Mesenchymal stem cell (in vitro differentiated cells and primary cell): ENCODE results near the gene SPSB3.

Experiments
- DNase-seq: peaks from one replicate; pipeline ENCODE4 v3.0.0-alpha.2; 2013
- H2AFZ ChIP-seq: one replicate; pipeline ENCODE4 v1.6.1; 2013; ENCODE audit warnings: low read depth, mild to moderate bottlenecking, control low read depth, inconsistent platforms, low read length, moderate library complexity
- H2AK5ac ChIP-seq: 2 replicates; pipeline ENCODE4 v1.6.1; 2013; ENCODE audit warnings: low read length, moderate library complexity, mild to moderate bottlenecking, inconsistent platforms; ENCODE audit not compliant: severe bottlenecking
- H2BK120ac ChIP-seq: one replicate; pipeline ENCODE4 v1.6.1; 2013; ENCODE audit warnings: low read depth, mild to moderate bottlenecking, inconsistent platforms, low read length, moderate library complexity
- H2BK12ac ChIP-seq, 2 experiments: one replicate each; pipeline ENCODE4 v1.6.1; 2013; ENCODE audit warnings: inconsistent platforms in 2 of 2, low read length in 2 of 2, mild to moderate bottlenecking in 2 of 2, moderate library complexity in 2 of 2, control low read depth in 1 of 2
- H2BK15ac ChIP-seq: one replicate; pipeline ENCODE4 v1.6.1; 2013; ENCODE audit warnings: mild to moderate bottlenecking, low read depth, inconsistent platforms; ENCODE audit not compliant: poor library complexity, severe bottlenecking
- H2BK5ac ChIP-seq: 2 replicates; pipeline ENCODE4 v1.6.1; 2013; ENCODE audit warnings: low read depth, mild to moderate bottlenecking, low read length, control low read depth, inconsistent platforms; ENCODE audit not compliant: poor library complexity, severe bottlenecking
- H3K14ac ChIP-seq, 2 experiments: one replicate each; pipeline ENCODE4 v1.6.1; 2013; ENCODE audit warnings: inconsistent platforms in 2 of 2, low read length in 2 of 2, control low read depth in 1 of 2, mild to moderate bottlenecking in 1 of 2, moderate library complexity in 1 of 2
- H3K18ac ChIP-seq, 2 experiments: one replicate each; pipeline ENCODE4 v1.6.1; 2013; ENCODE audit warnings: inconsistent platforms in 2 of 2, low read length in 2 of 2, control low read depth in 1 of 2, low read depth in 1 of 2, mild to moderate bottlenecking in 1 of 2
- H3K23ac ChIP-seq, 2 experiments: one replicate each; pipeline ENCODE4 v1.6.1; 2013; ENCODE audit warnings: inconsistent platforms in 2 of 2, low read length in 2 of 2, mild to moderate bottlenecking in 2 of 2, moderate library complexity in 2 of 2, control low read depth in 1 of 2
- H3K27ac ChIP-seq: 2 replicates; pipeline ENCODE4 v1.5.1; 2013; ENCODE audit warnings: mild to moderate bottlenecking, moderate library complexity, low read length, control low read depth, inconsistent platforms; ENCODE audit not compliant: poor library complexity, severe bottlenecking
- H3K27me3 ChIP-seq, 2 experiments: 2 replicates each; pipeline versions ENCODE4 v1.6.1 to v1.7.0; 2013; ENCODE audit warnings: low read length in 2 of 2, mild to moderate bottlenecking in 2 of 2, moderate library complexity in 2 of 2, control low read depth in 1 of 2, inconsistent platforms in 1 of 2; ENCODE audit not compliant: control insufficient read depth in 1 of 2, insufficient read depth in 1 of 2
- H3K36me3 ChIP-seq, 2 experiments: 2 replicates each; pipeline versions ENCODE4 v1.6.1 to v1.7.0; 2013; ENCODE audit warnings: low read length in 2 of 2, control low read depth in 1 of 2, inconsistent platforms in 1 of 2, low read depth in 1 of 2, mild to moderate bottlenecking in 1 of 2; ENCODE audit not compliant: insufficient read depth in 2 of 2, control insufficient read depth in 1 of 2
- H3K4ac ChIP-seq, 2 experiments: one replicate each; pipeline ENCODE4 v1.6.1; 2013; ENCODE audit warnings: inconsistent platforms in 2 of 2, low read length in 2 of 2, mild to moderate bottlenecking in 2 of 2, moderate library complexity in 2 of 2, control low read depth in 1 of 2, low read depth in 1 of 2
- H3K4me1 ChIP-seq: 2 replicates; pipeline ENCODE4 v1.6.1; 2013; ENCODE audit warnings: low read depth, low read length, control low read depth; ENCODE audit not compliant: control insufficient read depth, insufficient read depth
- H3K4me2 ChIP-seq: 2 replicates; pipeline ENCODE4 v1.6.1; 2013; ENCODE audit warnings: low read length, mild to moderate bottlenecking, inconsistent platforms; ENCODE audit not compliant: poor library complexity, severe bottlenecking
- H3K4me3 ChIP-seq, 2 experiments: 2 replicates each; pipeline versions ENCODE4 v1.5.1 to v1.7.0; 2013; ENCODE audit warnings: low read length in 2 of 2, mild to moderate bottlenecking in 2 of 2, control low read depth in 1 of 2, low read depth in 1 of 2; ENCODE audit not compliant: insufficient read depth in 1 of 2
- H3K79me1 ChIP-seq: replicated peaks from 2 replicates; pipeline ENCODE4 v1.6.1; 2013; ENCODE audit warnings: mild to moderate bottlenecking, control low read depth, low read length, inconsistent platforms; ENCODE audit not compliant: poor library complexity, severe bottlenecking
- H3K9ac ChIP-seq: 2 replicates; pipeline ENCODE4 v1.7.0; 2013; ENCODE audit warnings: mild to moderate bottlenecking, low read length, moderate library complexity
- H3K9me3 ChIP-seq: 2 replicates; pipeline ENCODE4 v1.7.0; 2013; ENCODE audit warnings: mild to moderate bottlenecking, low read length; ENCODE audit not compliant: control insufficient read depth
- H4K8ac ChIP-seq: one replicate; pipeline ENCODE4 v1.6.1; 2013; ENCODE audit warnings: inconsistent platforms, mild to moderate bottlenecking, low read length, moderate library complexity
- H4K91ac ChIP-seq: one replicate; pipeline ENCODE4 v1.6.1; 2013; ENCODE audit warnings: mild to moderate bottlenecking, low read length, inconsistent platforms
- WGBS: methylation state at CpG from one replicate; pipeline ENCODE4 v1.1.7; 2013; ENCODE audit warnings: mixed read lengths; 5-methylcytosine and 5-hydroxymethylcytosine counted together

Gene SPSB3

DNA sequence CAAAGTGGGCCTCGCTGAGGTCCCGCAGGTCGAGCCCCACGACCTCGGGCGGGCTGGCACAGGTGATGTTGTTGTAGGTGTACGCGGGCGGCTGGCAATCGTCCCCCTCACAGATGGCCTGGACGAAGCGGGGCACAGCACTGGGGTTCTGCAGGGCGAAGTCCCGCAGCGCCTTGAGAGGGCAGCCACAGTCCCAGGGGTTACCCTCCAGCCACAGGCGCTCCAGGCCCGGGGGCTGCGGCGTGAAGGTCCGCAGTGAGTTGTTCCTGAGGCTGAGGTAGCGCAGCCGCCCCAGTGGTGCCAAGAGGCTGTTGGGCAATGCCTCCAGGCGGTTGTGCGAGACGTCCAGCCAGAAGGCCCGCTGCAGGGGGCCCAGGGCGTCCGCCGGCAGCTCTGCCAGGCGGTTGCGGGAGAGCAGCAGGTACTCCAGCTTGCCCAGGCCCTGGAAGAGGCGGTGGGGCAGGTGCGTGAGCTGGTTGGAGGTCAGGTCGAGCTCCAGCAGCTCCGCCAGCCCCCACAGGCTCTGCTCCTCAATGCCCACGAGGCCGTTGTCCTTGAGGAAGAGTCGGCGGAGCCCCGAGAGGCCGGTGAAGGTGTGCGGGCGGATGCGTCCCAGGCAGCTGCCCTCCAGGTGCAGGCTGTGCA lies 8.4 kb upstream of the SPSB3 start:
- Histone ChIP-seq H2AK5ac (no peak overlapping the region), H2BK120ac (no peak overlapping the region), H3K14ac (no peak overlapping the region), H3K27me3 (no peaks in the 10 kb centered on the region), H2BK5ac (no peak overlapping the region), H2BK12ac (no peak overlapping the region), H3K9me3 (no peaks in the 10 kb centered on the region), H3K9ac (no peak overlapping the region), H3K18ac (no peak overlapping the region), H2AFZ (no peak overlapping the region), H4K91ac (no peak overlapping the region), H3K79me1 (peaks cover 36% of the 10 kb centered on the region), H4K8ac (no peak overlapping the region), H3K27ac (no peak overlapping the region), H3K4me1 (peaks cover 8% of the 10 kb centered on the region), H3K4me2 (no peak overlapping the region), H3K4ac (no peak overlapping the region), H2BK15ac (no peak overlapping the region), H3K36me3 (peaks cover 23 to 81% of the 10 kb centered on the region in 2 experiments), H3K23ac (no peak overlapping the region), H3K4me3 (no peak overlapping the region)
- 97% methylated on average over 44 of the region's 44 CpGs for WGBS
- no peak for DNase-seq

DNA sequence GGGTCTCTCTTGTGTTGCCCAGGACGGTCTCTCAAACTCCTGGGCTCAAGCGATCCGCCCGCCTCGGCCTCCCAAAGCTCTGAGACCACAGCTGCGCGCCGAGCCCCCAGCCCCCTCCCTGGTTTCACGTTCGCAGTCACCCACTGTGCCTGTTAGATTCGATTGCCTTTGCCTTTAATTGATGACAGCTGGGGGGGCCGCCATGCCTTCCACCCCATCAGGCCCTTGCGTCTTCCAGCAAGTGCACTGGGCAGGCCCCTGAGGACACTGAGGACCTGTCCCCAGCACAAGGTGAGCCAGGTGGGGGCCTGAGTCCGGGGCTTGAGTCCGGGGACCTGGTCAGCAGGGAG lies 7.9 kb upstream of the SPSB3 start:
- no peak overlapping the region for H2AK5ac ChIP-seq
- no peak overlapping the region for H3K4me2 ChIP-seq
- H4K91ac ChIP-seq = no peak overlapping the region
- peaks cover 8% of the 10 kb centered on the region for H3K4me1 ChIP-seq
- WGBS = 98% methylated on average over 15 of the region's 15 CpGs
- no peak overlapping the region for H2BK12ac ChIP-seq
- no peak overlapping the region for H3K18ac ChIP-seq
- H4K8ac ChIP-seq = no peak overlapping the region
- no peaks in the 10 kb centered on the region for H3K9me3 ChIP-seq
- H2BK5ac ChIP-seq = no peak overlapping the region
- no peak overlapping the region for H3K4ac ChIP-seq
- peaks cover 24 to 86% of the 10 kb centered on the region in 2 experiments for H3K36me3 ChIP-seq
- H3K27me3 ChIP-seq = no peaks in the 10 kb centered on the region
- H3K79me1 ChIP-seq = peaks cover 41% of the 10 kb centered on the region
- no peak overlapping the region for H3K4me3 ChIP-seq
- no peak overlapping the region for H2BK15ac ChIP-seq
- no peak overlapping the region for H3K27ac ChIP-seq
- no peak overlapping the region for H2BK120ac ChIP-seq
- H3K23ac ChIP-seq = no peak overlapping the region
- no peak overlapping the region for H3K14ac ChIP-seq
- no peak overlapping the region for H3K9ac ChIP-seq
- no peak overlapping the region for H2AFZ ChIP-seq
- DNase-seq = no peak

DNA sequence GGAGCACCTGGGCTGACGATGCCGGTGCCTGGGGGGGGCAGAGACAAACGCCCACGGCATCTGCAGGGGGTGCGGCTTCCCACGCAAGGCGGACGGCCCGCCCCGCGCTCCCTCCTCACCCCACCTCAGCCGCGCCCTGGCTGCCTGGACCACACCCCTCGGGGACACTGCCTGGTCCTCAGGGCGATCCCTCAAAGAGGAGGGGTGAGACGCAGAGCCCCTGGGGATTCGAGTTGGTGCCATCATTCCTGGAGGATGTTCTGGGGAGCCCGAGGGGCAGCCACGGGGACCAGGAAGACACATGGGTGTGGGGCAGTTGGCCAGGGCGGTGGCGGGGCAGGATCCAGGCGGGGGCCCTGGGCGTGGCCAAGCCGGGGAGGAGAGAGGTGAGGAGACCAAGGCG lies 7.3 kb upstream of the SPSB3 start:
- Histone ChIP-seq H3K4me2 (no peak overlapping the region), H3K4ac (no peak overlapping the region), H3K18ac (no peak overlapping the region), H2BK120ac (no peak overlapping the region), H4K8ac (no peak overlapping the region), H3K27me3 (no peaks in the 10 kb centered on the region), H3K4me3 (no peak overlapping the region), H3K14ac (no peak overlapping the region), H2BK12ac (no peak overlapping the region), H2AK5ac (no peak overlapping the region), H2BK5ac (no peak overlapping the region), H3K79me1 (peaks cover 42% of the 10 kb centered on the region), H4K91ac (no peak overlapping the region), H3K9ac (no peak overlapping the region), H2BK15ac (no peak overlapping the region), H3K4me1 (peaks cover 8% of the 10 kb centered on the region), H3K36me3 (peaks cover 27 to 90% of the 10 kb centered on the region in 2 experiments), H3K27ac (no peak overlapping the region), H3K9me3 (no peaks in the 10 kb centered on the region), H3K23ac (no peak overlapping the region), H2AFZ (no peak overlapping the region)
- WGBS = 96% methylated on average over 23 of the region's 25 CpGs
- DNase-seq = no peak

DNA sequence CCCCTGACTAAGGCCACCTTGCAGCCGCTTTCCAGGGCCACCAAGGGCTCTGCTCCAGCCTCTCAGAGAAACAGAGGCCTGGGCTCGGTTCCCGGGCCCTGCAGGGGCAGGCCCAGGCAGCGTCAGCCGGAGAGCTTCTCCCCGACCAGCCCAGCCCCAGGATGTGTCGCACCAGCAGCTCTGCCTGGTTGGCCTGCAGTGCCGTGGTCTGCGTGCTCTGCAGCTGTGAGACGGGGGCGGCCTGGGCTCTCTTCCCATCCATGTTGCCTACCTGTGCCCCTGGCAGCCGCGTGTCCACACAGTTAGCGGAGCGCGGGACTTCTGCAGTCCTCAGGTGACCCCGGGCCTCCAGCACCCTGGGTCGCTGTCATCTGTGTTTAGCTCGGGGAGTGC lies 6.3 kb upstream of the SPSB3 start:
- peaks cover 7% of the 10 kb centered on the region for H3K4me1 ChIP-seq
- no peak overlapping the region for H2AK5ac ChIP-seq
- H3K14ac ChIP-seq = no peak overlapping the region
- no peak overlapping the region for H2AFZ ChIP-seq
- no peak overlapping the region for H2BK15ac ChIP-seq
- H2BK120ac ChIP-seq = no peak overlapping the region
- H3K4ac ChIP-seq = no peak overlapping the region
- H3K23ac ChIP-seq = no peak overlapping the region
- peaks cover 46% of the 10 kb centered on the region for H3K79me1 ChIP-seq
- DNase-seq = no peak
- no peak overlapping the region for H2BK5ac ChIP-seq
- H3K36me3 ChIP-seq = peaks cover 27 to 87% of the 10 kb centered on the region in 2 experiments
- H4K8ac ChIP-seq = no peak overlapping the region
- no peak overlapping the region for H2BK12ac ChIP-seq
- no peak overlapping the region for H4K91ac ChIP-seq
- H3K4me3 ChIP-seq = no peak overlapping the region
- H3K27me3 ChIP-seq = no peaks in the 10 kb centered on the region
- H3K18ac ChIP-seq = no peak overlapping the region
- no peak overlapping the region for H3K27ac ChIP-seq
- WGBS = 82% methylated on average over 19 of the region's 19 CpGs
- H3K4me2 ChIP-seq = no peak overlapping the region
- H3K9me3 ChIP-seq = no peaks in the 10 kb centered on the region
- H3K9ac ChIP-seq = no peak overlapping the region
